Neural cell (in vitro differentiated cells): ENCODE measurements around the gene TMEM232.

Source experiments
- CTCF ChIP-seq: fragments of 450-650 bp; IDR thresholded peaks from 2 replicates; pipeline ENCODE4 v1.5.1; 2014; ENCODE audit warnings: antibody characterized with exemption, mild to moderate bottlenecking, moderate library complexity; ENCODE audit not compliant: poor library complexity, severe bottlenecking
- EP300 ChIP-seq: fragments of 450-650 bp; conservative IDR thresholded peaks from 2 replicates; pipeline ENCODE4 v1.6.1; 2014; ENCODE audit warnings: antibody characterized with exemption, mild to moderate bottlenecking, moderate library complexity; ENCODE audit not compliant: poor library complexity, severe bottlenecking
- EZH2 ChIP-seq: fragments of 200-600, 300-800 bp; shearing (Covaris generic), sonication (generic); IDR thresholded peaks from 2 replicates; pipeline ENCODE4 v1.6.1; 2014; ENCODE audit warnings: antibody characterized with exemption, low read length, borderline replicate concordance, mild to moderate bottlenecking; ENCODE audit not compliant: insufficient read depth, poor library complexity, severe bottlenecking

- TF ChIP-seq CTCF (no peak), EP300 (no peak), EZH2 (no peak)
Measured at GRCh38 chr5:110611817-110612216, 114.7 kb downstream of the TMEM232 start.
